CD14-positive monocyte (primary cell): ENCODE measurements around the gene CPS1. TPM values are rescaled to one million over a fixed set of nuclear protein-coding genes. Genes with fewer than 3 reads are reported as not detected.
A peak's percentile ranks its signal among the peaks of the same experiment; 100 is the strongest.

Experiments used
- DNase-seq, 3 donors: peaks; one replicate each; pipeline ENCODE4 v3.0.0-alpha.2; 2011 to 2022
- H2AFZ ChIP-seq: 2 replicates; pipeline ENCODE4 v1.6.0; 2012; ENCODE audit warnings: mild to moderate bottlenecking, low read depth, low read length, inconsistent platforms; ENCODE audit not compliant: insufficient read depth, poor library complexity, severe bottlenecking
- H3K27ac ChIP-seq, 2 donors: 1 replicate in 1 of 2; 2 replicates in 1 of 2; pipeline ENCODE4 v1.5.1; 2012 to 2013; ENCODE audit warnings: low read length in 2 of 2, control low read depth in 1 of 2, inconsistent platforms in 1 of 2, low read depth in 1 of 2, mild to moderate bottlenecking in 1 of 2
- H3K27me3 ChIP-seq, 2 donors: one replicate each; pipeline versions ENCODE4 v1.6.0 to v1.6.1; 2011 to 2013; ENCODE audit warnings: low read length in 2 of 2; ENCODE audit not compliant: control insufficient read depth in 2 of 2, insufficient read depth in 2 of 2
- H3K36me3 ChIP-seq, 2 donors: replicated peaks in 1 of 2; 1 replicate in 1 of 2; 2 replicates in 1 of 2; pipeline versions ENCODE4 v1.5.1 to v1.6.1; 2012 to 2013; ENCODE audit warnings: low read length in 2 of 2, control low read depth in 1 of 2, inconsistent platforms in 1 of 2, mild to moderate bottlenecking in 1 of 2; ENCODE audit not compliant: insufficient read depth in 2 of 2, control insufficient read depth in 1 of 2
- H3K4me1 ChIP-seq, 2 donors: 1 replicate in 1 of 2; 2 replicates in 1 of 2; pipeline versions ENCODE4 v1.5.1 to v1.6.1; 2012 to 2013; ENCODE audit warnings: low read length in 2 of 2, control low read depth in 1 of 2, inconsistent platforms in 1 of 2, mild to moderate bottlenecking in 1 of 2, moderate library complexity in 1 of 2; ENCODE audit not compliant: insufficient read depth in 2 of 2, control insufficient read depth in 1 of 2
- H3K4me2 ChIP-seq: replicated peaks from 2 replicates; pipeline ENCODE3; 2012; ENCODE audit warnings: low read length, moderate library complexity, mild to moderate bottlenecking; ENCODE audit not compliant: poor library complexity, severe bottlenecking; ENCODE audit errors: extremely low read depth
- H3K4me3 ChIP-seq, 3 experiments: fragments of 200-600 bp in 1 of 3; sonication (generic) in 1 of 3; replicated peaks in 1 of 3; 1 replicate in 2 of 3; 2 replicates in 1 of 3; pipeline ENCODE4 v1.5.1; 2011 to 2013; ENCODE audit warnings: low read length in 3 of 3, mild to moderate bottlenecking in 3 of 3, control low read depth in 2 of 3, low read depth in 2 of 3, inconsistent platforms in 1 of 3, moderate library complexity in 1 of 3
- H3K79me2 ChIP-seq: 2 replicates; pipeline ENCODE4 v1.6.0; 2012; ENCODE audit warnings: mild to moderate bottlenecking, control low read depth, inconsistent platforms, low read length, moderate library complexity; ENCODE audit not compliant: insufficient read depth
- H3K9ac ChIP-seq: 2 replicates; pipeline ENCODE4 v1.6.0; 2017; ENCODE audit warnings: low read length, mild to moderate bottlenecking; ENCODE audit not compliant: insufficient read depth, poor library complexity, severe bottlenecking
- H3K9me3 ChIP-seq, 2 donors: replicated peaks in 1 of 2; 1 replicate in 1 of 2; 2 replicates in 1 of 2; pipeline versions ENCODE4 v1.5.1 to v1.6.1; 2012 to 2013; ENCODE audit warnings: low read length in 2 of 2, control low read depth in 1 of 2; ENCODE audit not compliant: control insufficient read depth in 1 of 2, insufficient read depth in 1 of 2
- H4K20me1 ChIP-seq: 2 replicates; pipeline ENCODE4 v1.6.0; 2012; ENCODE audit warnings: mild to moderate bottlenecking, low read length, control low read depth, moderate library complexity; ENCODE audit not compliant: insufficient read depth
- H3K27ac Mint-ChIP-seq, 7 donors: one replicate each; pipeline ENCODE4 v1.8.0; 2020; ENCODE audit warnings: mild to moderate bottlenecking in 7 of 7, mixed read lengths in 7 of 7, moderate library complexity in 6 of 7, inconsistent platforms in 2 of 7
- H3K27me3 Mint-ChIP-seq, 3 donors: one replicate each; pipeline ENCODE4 v1.8.0; 2021 to 2022; ENCODE audit warnings: low read depth in 3 of 3, mild to moderate bottlenecking in 3 of 3, mixed read lengths in 3 of 3, moderate library complexity in 3 of 3, inconsistent platforms in 1 of 3
- H3K36me3 Mint-ChIP-seq, 2 donors: one replicate each; pipeline ENCODE4 v1.8.0; 2020; ENCODE audit warnings: mixed read lengths in 2 of 2, inconsistent platforms in 1 of 2, mild to moderate bottlenecking in 1 of 2
- H3K4me1 Mint-ChIP-seq: one replicate; pipeline ENCODE4 v1.8.0; 2020; ENCODE audit warnings: mild to moderate bottlenecking, mixed read lengths
- H3K4me3 Mint-ChIP-seq, 2 donors: one replicate each; pipeline ENCODE4 v1.8.0; 2020; ENCODE audit warnings: mild to moderate bottlenecking in 2 of 2, mixed read lengths in 2 of 2, moderate library complexity in 1 of 2
- H3K9me3 Mint-ChIP-seq, 7 donors: one replicate each; pipeline ENCODE4 v1.8.0; 2020 to 2022; ENCODE audit warnings: mixed read lengths in 7 of 7, mild to moderate bottlenecking in 6 of 7, moderate library complexity in 6 of 7, inconsistent platforms in 2 of 7
- WGBS: methylation state at CpG from one replicate; pipeline ENCODE4 v1.1.5; 2013; ENCODE audit warnings: missing lambda C conversion rate; ENCODE audit not compliant: insufficient coverage; 5-methylcytosine and 5-hydroxymethylcytosine counted together
- intact Hi-C, 2 donors: fragments of 100-400 bp; cut with micrococcal nuclease; formaldehyde crosslinking; loops; one replicate each; pipeline versions ENCODE4 v1.15.0 to v1.15.1; 2023
- polyA plus RNA-seq, 3 donors: library from polyadenylated mRNA; depleted of rRNA in 1 of 3; unstranded in 2 of 3; stranded (reverse) in 1 of 3; fragments of 300-500 nt in 2 of 3; fragments of >200 nt in 1 of 3; fragmentation: Illumina TruSeq in 2 of 3; gene quantifications; 1 replicate in 2 of 3; 2 replicates in 1 of 3; pipeline ENCODE4 v1.2.3, GENCODE V29; 2012 to 2021
- TF ChIP-seq, protein P1 (sequence below): fragments of 200-600 bp; IDR thresholded peaks from one replicate; pipeline ENCODE4 v1.8.0; 2022; ENCODE audit warnings: antibody characterized with exemption, mild to moderate bottlenecking

Gene CPS1
- polyA plus RNA-seq, 3 donors = not detected

DNA sequence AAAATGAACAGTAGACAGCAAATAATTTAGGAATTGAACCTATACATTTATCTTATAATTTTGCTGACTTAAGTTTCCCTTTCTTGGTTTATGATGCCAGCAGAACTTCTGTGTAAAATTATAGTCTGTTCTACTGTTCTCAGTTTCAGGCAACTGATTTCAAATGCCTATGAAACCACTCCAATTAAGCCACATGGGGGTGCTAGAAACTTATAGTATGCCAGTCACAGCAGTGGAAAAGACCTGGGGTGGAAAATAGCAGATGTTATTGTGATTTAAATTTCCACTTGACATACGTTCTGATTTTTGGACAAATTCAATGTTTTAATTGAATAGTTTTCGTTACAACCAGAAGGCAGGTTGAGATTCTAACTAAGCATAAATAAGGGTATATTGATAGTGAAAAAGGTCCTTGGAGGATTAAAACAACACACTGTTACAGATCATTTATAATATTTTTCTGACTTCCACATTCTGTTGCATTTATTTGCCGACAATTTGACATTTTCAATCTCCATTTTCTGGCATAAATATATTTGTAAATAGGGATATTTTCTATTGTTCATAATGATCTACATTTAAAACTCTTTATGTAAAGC is 61.4 kb downstream of the CPS1 start:
- Histone ChIP-seq H3K4me3 (no peak overlapping the region), H3K4me1 (no peaks in the 10 kb centered on the region), H3K27ac (no peak overlapping the region), H3K4me2 (no peak overlapping the region), H4K20me1 (no peaks in the 10 kb centered on the region), H3K9me3 (no peaks in the 10 kb centered on the region), H3K36me3 (no peaks in the 10 kb centered on the region), H2AFZ (no peak overlapping the region), H3K9ac (no peak overlapping the region), H3K79me2 (no peaks in the 10 kb centered on the region), H3K27me3 (no peaks in the 10 kb centered on the region)
- H3K9me3 Mint-ChIP-seq = no peaks in the 10 kb centered on the region
- no peak overlapping the region for H3K27ac Mint-ChIP-seq
- intact Hi-C loops = no loop called here
- H3K36me3 Mint-ChIP-seq = no peaks in the 10 kb centered on the region
- DNase-seq = no peak
- TF ChIP-seq, protein P1, sequence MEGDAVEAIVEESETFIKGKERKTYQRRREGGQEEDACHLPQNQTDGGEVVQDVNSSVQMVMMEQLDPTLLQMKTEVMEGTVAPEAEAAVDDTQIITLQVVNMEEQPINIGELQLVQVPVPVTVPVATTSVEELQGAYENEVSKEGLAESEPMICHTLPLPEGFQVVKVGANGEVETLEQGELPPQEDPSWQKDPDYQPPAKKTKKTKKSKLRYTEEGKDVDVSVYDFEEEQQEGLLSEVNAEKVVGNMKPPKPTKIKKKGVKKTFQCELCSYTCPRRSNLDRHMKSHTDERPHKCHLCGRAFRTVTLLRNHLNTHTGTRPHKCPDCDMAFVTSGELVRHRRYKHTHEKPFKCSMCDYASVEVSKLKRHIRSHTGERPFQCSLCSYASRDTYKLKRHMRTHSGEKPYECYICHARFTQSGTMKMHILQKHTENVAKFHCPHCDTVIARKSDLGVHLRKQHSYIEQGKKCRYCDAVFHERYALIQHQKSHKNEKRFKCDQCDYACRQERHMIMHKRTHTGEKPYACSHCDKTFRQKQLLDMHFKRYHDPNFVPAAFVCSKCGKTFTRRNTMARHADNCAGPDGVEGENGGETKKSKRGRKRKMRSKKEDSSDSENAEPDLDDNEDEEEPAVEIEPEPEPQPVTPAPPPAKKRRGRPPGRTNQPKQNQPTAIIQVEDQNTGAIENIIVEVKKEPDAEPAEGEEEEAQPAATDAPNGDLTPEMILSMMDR = peak; percentile 14
- no peak overlapping the region for H3K4me3 Mint-ChIP-seq
- no peaks in the 10 kb centered on the region for H3K4me1 Mint-ChIP-seq
- no CpG with 5 or more reads among the region's 3 CpGs for WGBS
- H3K27me3 Mint-ChIP-seq = no peaks in the 10 kb centered on the region

DNA sequence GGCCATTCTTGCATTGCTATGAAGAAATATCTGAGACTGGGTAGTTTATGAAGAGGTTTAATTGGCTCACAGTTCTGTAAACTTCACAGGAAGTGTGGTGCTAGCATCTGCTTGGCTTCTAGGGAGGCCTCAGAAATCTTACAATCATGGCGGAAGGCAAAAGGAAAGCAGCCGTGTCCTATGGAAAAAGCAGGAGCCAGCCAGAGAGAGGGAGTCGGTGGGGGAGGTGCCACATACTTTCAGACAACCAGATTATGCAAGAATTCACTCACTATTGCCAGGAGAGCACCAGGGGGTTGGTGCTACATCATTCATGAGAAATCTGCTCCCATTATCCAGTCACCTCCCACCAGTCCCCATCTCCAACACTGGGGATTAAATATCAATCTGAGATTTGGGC is 64.1 kb downstream of the CPS1 start:
- H3K9me3 ChIP-seq = no peaks in the 10 kb centered on the region
- H3K4me3 Mint-ChIP-seq = no peak overlapping the region
- H4K20me1 ChIP-seq = no peaks in the 10 kb centered on the region
- 83% methylated on average over 1 of the region's 3 CpGs for WGBS
- no peak overlapping the region for H3K4me2 ChIP-seq
- DNase-seq = no peak
- no peak overlapping the region for H2AFZ ChIP-seq
- H3K27me3 ChIP-seq = no peaks in the 10 kb centered on the region
- TF ChIP-seq, protein P1 = no peak
- no peaks in the 10 kb centered on the region for H3K4me1 ChIP-seq
- H3K79me2 ChIP-seq = no peaks in the 10 kb centered on the region
- intact Hi-C loops = no loop called here
- no peaks in the 10 kb centered on the region for H3K9me3 Mint-ChIP-seq
- H3K36me3 Mint-ChIP-seq = no peaks in the 10 kb centered on the region
- no peaks in the 10 kb centered on the region for H3K36me3 ChIP-seq
- H3K27ac ChIP-seq = no peak overlapping the region
- H3K4me3 ChIP-seq = no peak overlapping the region
- H3K27me3 Mint-ChIP-seq = no peaks in the 10 kb centered on the region
- no peak overlapping the region for H3K9ac ChIP-seq
- H3K27ac Mint-ChIP-seq = no peak overlapping the region
- H3K4me1 Mint-ChIP-seq = no peaks in the 10 kb centered on the region
